HEK293 (cell line): ENCODE data around the gene RAD17.

ENCODE experiments used
- CTCF ChIP-seq: fragments of 450-650 bp; formaldehyde crosslinking; IDR thresholded peaks from 2 replicates; pipeline ENCODE4 v1.5.1; 2016; ENCODE audit warnings: missing biosample characterization, missing genetic modification characterization
- HOXA7 ChIP-seq: sonication (generic); formaldehyde crosslinking; IDR thresholded peaks from 2 replicates; pipeline ENCODE4 v1.8.1; 2022; ENCODE audit warnings: missing genetic modification reagents, borderline replicate concordance
- PRDM4 ChIP-seq: fragments of 450-650 bp; formaldehyde crosslinking; IDR thresholded peaks from 2 replicates; pipeline ENCODE4 v1.5.1; 2017; ENCODE audit warnings: missing biosample characterization, missing genetic modification characterization
- ZFP3 ChIP-seq: fragments of 450-650 bp; formaldehyde crosslinking; IDR thresholded peaks from 2 replicates; pipeline ENCODE4 v1.5.1; 2016; ENCODE audit warnings: low read depth, missing biosample characterization, missing genetic modification characterization
- ZNF426 ChIP-seq: fragments of 450-650 bp; formaldehyde crosslinking; IDR thresholded peaks from 2 replicates; pipeline ENCODE4 v1.5.1; 2017; ENCODE audit warnings: missing biosample characterization, missing genetic modification characterization, mild to moderate bottlenecking, inconsistent platforms, moderate library complexity

GRCh38 chr5:69372394-69372793 lies 2.8 kb downstream of the RAD17 start:
- no peak for TF ChIP-seq ZFP3
- TF ChIP-seq PRDM4 (tag by site-specific recombination) = no peak
- TF ChIP-seq CTCF (tag by site-specific recombination) = no peak
- TF ChIP-seq HOXA7 = no peak
- TF ChIP-seq ZNF426 (tag by site-specific recombination) = no peak
